Esophagus muscularis mucosa (tissue), 4 donors: ENCODE measurements around the gene TAP1.

Source experiments
- EP300 ChIP-seq: sonication (generic); formaldehyde crosslinking; IDR thresholded peaks from one replicate; pipeline ENCODE4 v1.6.1; 2017; ENCODE audit warnings: antibody characterized with exemption
- POLR2A ChIP-seq: fragments of 450-650 bp; IDR thresholded peaks from one replicate; pipeline ENCODE4 v1.6.1; 2017; ENCODE audit warnings: antibody characterized with exemption, moderate library complexity, mild to moderate bottlenecking, low read depth
- TF ChIP-seq, protein P1 (sequence below), 3 experiments: fragments of 200-600 bp in 2 of 3; fragments of 450-650 bp in 1 of 3; sonication (generic) in 2 of 3; IDR thresholded peaks; one replicate each; pipeline ENCODE4 v1.5.1; 2017 to 2019; ENCODE audit warnings: antibody characterized with exemption in 3 of 3, mild to moderate bottlenecking in 2 of 3, moderate library complexity in 1 of 3

GRCh38 chr6:32842021-32842650, 11.4 kb downstream of the TAP1 start:
- TF ChIP-seq, protein P1, sequence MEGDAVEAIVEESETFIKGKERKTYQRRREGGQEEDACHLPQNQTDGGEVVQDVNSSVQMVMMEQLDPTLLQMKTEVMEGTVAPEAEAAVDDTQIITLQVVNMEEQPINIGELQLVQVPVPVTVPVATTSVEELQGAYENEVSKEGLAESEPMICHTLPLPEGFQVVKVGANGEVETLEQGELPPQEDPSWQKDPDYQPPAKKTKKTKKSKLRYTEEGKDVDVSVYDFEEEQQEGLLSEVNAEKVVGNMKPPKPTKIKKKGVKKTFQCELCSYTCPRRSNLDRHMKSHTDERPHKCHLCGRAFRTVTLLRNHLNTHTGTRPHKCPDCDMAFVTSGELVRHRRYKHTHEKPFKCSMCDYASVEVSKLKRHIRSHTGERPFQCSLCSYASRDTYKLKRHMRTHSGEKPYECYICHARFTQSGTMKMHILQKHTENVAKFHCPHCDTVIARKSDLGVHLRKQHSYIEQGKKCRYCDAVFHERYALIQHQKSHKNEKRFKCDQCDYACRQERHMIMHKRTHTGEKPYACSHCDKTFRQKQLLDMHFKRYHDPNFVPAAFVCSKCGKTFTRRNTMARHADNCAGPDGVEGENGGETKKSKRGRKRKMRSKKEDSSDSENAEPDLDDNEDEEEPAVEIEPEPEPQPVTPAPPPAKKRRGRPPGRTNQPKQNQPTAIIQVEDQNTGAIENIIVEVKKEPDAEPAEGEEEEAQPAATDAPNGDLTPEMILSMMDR (IDR thresholded peaks at IDR 0.05) = no peak
- TF ChIP-seq EP300 = no peak
- no peak for TF ChIP-seq POLR2A
